GM19324 (cell line): Measurements from ENCODE around the gene POU3F4.
A peak's percentile ranks its signal among the peaks of the same experiment; 100 is the strongest.

ENCODE experiments used
- ATAC-seq: cut with Tn5 transposase; IDR thresholded peaks from one replicate; pipeline ENCODE4 v1.9.1; 2021; ENCODE audit warnings: mild to moderate bottlenecking, moderate library complexity; ENCODE audit not compliant: unreplicated experiment, low FRiP score

Gene POU3F4

GRCh38 chrX:83508006-83508405 lies at the start of gene POU3F4:
POU3F4 (plus strand) TSS chrX:83508290; CDS start chrX:83508325, 35 bp downstream.
- peak; percentile 41 for ATAC-seq

DNA sequence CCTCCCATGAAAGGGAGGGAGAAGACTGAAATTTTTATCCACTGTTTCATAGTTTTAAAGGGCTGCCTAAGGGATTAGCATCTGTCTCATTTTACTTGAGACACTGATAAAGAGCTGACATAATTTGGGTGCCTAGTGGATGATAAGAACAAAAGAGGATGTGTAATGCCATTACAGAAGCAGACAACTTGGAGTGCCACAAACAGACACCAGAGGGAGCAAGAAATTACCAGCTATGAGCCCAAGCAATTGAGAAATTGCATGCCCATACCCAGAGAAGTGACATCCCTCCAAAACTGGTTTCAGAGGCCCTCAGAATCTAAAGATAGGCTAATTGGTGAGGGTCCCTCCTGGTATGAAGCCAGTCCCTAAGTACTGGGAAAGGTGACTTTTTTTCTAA lies 38.5 kb upstream of the POU3F4 start:
- no peak for ATAC-seq

DNA sequence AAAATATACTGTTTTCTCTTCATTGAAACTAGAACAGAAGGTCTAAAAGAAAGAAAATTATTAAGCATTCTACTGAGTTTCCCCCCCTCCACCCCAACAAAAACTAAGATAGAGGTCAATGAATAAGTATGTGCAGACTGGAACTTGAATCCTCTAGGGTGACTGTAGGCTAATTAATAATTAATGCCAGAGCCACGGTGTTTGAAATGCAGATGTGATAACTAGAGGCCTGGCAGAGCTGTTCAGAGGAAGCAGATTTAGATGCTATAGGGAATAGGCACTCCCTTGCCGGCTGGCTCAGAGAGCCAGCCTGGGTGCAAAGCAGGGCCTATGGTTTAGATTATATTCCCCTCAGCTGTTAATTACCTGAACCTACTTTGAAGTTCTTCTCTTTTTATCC lies 12.2 kb upstream of the POU3F4 start:
- ATAC-seq = no peak

DNA sequence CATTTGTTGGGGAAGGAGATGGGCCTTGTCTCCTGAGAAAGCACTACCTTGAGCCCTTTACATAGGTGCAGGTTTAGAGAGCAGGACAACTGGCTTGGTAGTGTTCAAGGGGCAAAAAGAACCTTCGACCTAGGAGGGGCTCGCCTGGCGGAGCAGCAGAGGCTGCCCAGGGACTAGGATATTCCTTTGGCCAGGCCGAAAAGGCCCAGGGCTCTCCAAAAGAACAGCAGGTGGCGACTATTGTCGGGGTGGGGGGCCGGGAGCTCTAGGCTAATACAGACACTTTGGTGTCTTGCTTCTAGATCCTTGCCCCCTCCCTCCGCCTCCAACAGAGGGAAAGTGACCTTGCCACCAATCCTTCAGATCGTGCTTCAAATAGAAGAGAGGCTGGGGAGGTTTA lies 7.1 kb upstream of the POU3F4 start:
- no peak for ATAC-seq

- ATAC-seq = no peak
Measured at GRCh38 chrX:83501530-83501929, 6.6 kb upstream of the POU3F4 start.

- no peak for ATAC-seq
Measured at GRCh38 chrX:83504721-83505479, 3.2 kb upstream of the POU3F4 start.

GRCh38 chrX:83508526-83509253 lies 600 bp downstream of the POU3F4 start:
- ATAC-seq = no peak

DNA sequence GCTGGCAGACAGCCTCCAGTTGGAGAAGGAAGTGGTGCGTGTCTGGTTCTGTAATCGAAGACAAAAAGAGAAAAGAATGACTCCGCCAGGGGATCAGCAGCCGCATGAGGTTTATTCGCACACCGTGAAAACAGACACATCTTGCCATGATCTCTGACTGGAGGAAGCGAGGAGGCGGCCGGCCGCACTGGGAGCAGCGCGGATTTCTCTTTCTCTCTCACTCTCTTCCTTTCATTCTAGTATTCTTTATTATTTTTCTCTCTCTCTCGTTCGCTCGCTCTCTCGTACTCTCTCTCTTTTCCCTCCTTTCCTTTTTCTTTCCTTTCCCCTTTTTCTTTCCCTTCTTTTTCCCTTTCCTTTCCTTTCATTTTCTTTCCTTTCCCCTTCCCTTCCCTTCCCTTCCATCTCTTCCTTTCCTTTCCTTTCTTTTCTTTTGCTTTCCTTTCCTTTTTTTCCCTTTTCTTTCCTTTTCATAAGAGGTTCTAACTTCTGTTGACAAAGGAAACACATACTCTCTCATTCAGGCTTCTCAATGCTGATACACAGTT lies 1.2 kb downstream of the POU3F4 start:
- ATAC-seq = no peak

DNA sequence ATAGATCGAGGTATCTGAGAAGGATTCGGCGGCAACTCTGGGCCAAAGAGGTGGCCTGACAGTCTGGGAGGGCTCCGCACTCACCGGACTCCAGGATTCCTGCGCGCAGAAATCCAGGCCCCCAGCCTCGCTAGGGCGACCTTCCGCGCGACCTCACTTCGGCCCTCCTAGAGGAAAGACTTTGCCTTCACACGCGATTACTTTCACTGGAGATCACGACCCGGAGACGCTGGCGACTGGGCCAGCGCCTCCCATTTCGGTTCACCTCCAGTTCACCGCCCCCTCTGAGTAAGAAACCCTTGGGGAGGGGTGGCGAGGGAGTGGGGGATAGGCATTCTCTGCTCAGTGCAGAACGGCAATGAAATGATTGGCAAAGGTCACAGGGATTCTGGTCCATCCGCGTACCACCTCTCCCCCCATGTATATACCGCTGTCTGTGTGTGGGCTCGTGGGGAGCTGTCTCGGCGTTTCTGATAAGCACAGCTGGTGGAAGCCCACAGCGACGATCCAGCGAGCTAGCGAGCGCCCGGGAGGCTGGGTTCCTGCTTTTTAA lies 2.5 kb downstream of the POU3F4 start:
- no peak for ATAC-seq

- ATAC-seq = no peak
Measured at GRCh38 chrX:83511208-83511607, 3.1 kb downstream of the POU3F4 start.

DNA sequence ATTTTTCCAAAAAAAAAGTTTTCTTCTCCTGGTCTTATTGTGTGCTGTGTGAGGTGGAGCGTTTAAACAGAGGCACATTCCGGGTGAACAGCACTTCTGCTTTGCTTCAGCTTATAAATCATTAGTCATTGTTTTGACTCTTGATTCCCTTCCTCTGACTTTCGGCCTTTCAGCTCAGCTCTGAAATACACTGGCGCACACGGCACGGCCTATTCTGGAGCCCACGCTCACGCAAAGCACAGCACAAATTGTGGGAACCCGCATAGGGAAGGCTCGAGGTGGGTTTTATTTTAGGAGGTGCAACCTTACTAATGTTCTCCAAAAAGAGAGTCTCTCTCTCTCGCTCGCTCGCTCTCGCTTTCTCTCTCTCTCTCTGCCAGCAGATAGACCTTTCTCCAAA lies 4.0 kb downstream of the POU3F4 start:
- no peak for ATAC-seq

GRCh38 chrX:83516597-83516996 lies 8.5 kb downstream of the POU3F4 start:
- ATAC-seq = no peak

- ATAC-seq = no peak
Measured at GRCh38 chrX:83521905-83522304, 13.8 kb downstream of the POU3F4 start.

GRCh38 chrX:83529950-83530349 lies 21.9 kb downstream of the POU3F4 start:
- no peak for ATAC-seq

GRCh38 chrX:83535417-83536196 lies 27.5 kb downstream of the POU3F4 start:
- peak; percentile 83 for ATAC-seq
